ENCODE results near the gene TAB3. TPM values are rescaled to one million over a fixed set of nuclear protein-coding genes. Genes with fewer than 3 reads are reported as not detected.
A peak's percentile ranks its signal among the peaks of the same experiment; 100 is the strongest.

The TAB3 gene
- total RNA-seq, 4 donors from 2014 or later: 15.6 to 32.9 (median 30.3) TPM

DNA sequence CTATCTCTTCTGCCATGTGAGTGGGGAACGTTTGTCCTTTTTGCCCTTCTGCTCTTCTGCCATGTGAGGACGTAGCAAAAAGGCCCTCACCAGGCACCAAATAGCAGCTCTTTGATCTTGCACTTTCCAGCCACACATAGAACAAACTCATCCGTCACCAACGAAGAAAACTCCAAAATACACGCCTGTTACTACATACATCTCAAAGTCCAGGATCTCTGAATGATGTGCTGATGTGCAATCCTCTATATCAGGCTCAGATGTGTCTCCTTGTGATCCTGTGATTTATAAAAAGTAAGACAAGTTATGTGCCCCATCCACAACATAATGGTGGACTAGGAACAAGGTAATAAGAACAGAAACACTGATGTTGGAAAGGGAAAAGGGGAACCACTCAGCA, 9.8 kb upstream of the TAB3 start:
- WGBS, 2 donors: 64 to 65% methylated on average over 5 of the region's 5 CpGs
- DNase-seq (ENCODE audit: low spot score in 2 of 2): no peak
- Histone ChIP-seq H3K27ac (no peak overlapping the region), H3K4me1 (no peaks in the 10 kb centered on the region), H3K4me3 (no peak overlapping the region), H3K36me3 (no peaks in the 10 kb centered on the region), H3K9me3 (no peaks in the 10 kb centered on the region), H3K27me3 (no peaks in the 10 kb centered on the region)
- TF ChIP-seq POLR2A (IDR thresholded peaks at IDR 0.05) (no peak), EP300 (IDR thresholded peaks at IDR 0.05) (no peak)
- TF ChIP-seq, protein P1, sequence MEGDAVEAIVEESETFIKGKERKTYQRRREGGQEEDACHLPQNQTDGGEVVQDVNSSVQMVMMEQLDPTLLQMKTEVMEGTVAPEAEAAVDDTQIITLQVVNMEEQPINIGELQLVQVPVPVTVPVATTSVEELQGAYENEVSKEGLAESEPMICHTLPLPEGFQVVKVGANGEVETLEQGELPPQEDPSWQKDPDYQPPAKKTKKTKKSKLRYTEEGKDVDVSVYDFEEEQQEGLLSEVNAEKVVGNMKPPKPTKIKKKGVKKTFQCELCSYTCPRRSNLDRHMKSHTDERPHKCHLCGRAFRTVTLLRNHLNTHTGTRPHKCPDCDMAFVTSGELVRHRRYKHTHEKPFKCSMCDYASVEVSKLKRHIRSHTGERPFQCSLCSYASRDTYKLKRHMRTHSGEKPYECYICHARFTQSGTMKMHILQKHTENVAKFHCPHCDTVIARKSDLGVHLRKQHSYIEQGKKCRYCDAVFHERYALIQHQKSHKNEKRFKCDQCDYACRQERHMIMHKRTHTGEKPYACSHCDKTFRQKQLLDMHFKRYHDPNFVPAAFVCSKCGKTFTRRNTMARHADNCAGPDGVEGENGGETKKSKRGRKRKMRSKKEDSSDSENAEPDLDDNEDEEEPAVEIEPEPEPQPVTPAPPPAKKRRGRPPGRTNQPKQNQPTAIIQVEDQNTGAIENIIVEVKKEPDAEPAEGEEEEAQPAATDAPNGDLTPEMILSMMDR (IDR thresholded peaks at IDR 0.05): no peak

DNA sequence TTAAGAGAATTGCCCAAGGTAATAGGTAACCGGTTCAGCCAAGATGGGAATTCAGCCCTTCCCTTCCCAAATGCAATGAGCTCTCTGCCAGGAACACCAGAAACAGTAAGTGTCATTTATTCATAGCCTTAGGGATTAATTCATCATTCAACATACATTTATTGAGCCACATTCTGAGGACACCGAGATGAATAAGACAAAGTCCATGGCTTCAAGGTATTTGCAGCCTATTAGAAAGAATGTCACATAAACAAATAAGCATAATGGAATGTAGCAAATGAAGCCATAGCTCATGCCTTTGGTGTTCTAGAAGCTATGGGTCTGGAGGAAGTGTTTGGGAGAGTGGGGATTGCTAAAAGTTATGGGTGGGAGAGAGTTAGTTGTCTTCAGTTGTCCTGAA, 6.3 kb upstream of the TAB3 start:
- no peaks in the 10 kb centered on the region for H3K4me1 ChIP-seq
- H3K27ac ChIP-seq: no peak overlapping the region
- no peaks in the 10 kb centered on the region for H3K9me3 ChIP-seq
- WGBS, 2 donors: 57 to 74% methylated on average over 2 of the region's 2 CpGs
- DNase-seq (ENCODE audit: low spot score in 2 of 2): no peak
- H3K36me3 ChIP-seq: no peaks in the 10 kb centered on the region
- H3K4me3 ChIP-seq: no peak overlapping the region
- H3K27me3 ChIP-seq: no peaks in the 10 kb centered on the region
- TF ChIP-seq EP300 (IDR thresholded peaks at IDR 0.05): no peak
- TF ChIP-seq, protein P1 (IDR thresholded peaks at IDR 0.05): no peak
- TF ChIP-seq POLR2A (IDR thresholded peaks at IDR 0.05): no peak

GRCh38 chrX:30893206-30893605, 4.2 kb upstream of the TAB3 start:
- Histone ChIP-seq H3K4me3 (no peak overlapping the region), H3K9me3 (no peaks in the 10 kb centered on the region), H3K27ac (no peak overlapping the region), H3K36me3 (no peaks in the 10 kb centered on the region), H3K27me3 (no peaks in the 10 kb centered on the region), H3K4me1 (no peaks in the 10 kb centered on the region)
- 55% methylated on average over 4 of the region's 4 CpGs; no CpG with 5 or more reads in 1 of the 2 donors for WGBS, 2 donors
- TF ChIP-seq EP300 (IDR thresholded peaks at IDR 0.05): no peak
- TF ChIP-seq POLR2A (IDR thresholded peaks at IDR 0.05): no peak
- TF ChIP-seq, protein P1 (IDR thresholded peaks at IDR 0.05): no peak
- no peak for DNase-seq (ENCODE audit: low spot score in 2 of 2)

DNA sequence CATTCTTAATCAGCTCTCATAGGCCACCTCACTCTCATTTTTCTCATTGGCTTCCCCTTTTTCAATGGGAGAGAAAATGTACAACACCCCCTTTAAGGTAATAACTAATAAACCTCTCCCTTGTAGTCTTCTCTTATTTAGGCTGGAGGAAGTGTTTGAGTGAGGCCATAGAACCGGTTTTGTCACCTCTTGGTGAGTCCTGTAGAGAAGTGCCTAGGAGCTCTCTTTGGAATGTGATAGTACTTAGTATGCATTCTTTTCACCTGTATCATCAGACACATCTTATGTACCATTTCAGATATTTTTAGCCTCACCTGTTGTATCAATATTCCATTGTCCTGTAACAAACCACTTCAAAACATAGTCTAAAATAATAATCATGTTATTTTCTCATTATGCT, 3.5 kb upstream of the TAB3 start:
- TF ChIP-seq, protein P1 (IDR thresholded peaks at IDR 0.05): no peak
- no peak for TF ChIP-seq EP300 (IDR thresholded peaks at IDR 0.05)
- TF ChIP-seq POLR2A (IDR thresholded peaks at IDR 0.05): no peak
- 50 to 81% methylated on average over 1 of the region's 1 CpG for WGBS, 2 donors
- Histone ChIP-seq H3K9me3 (no peaks in the 10 kb centered on the region), H3K36me3 (no peaks in the 10 kb centered on the region), H3K27me3 (no peaks in the 10 kb centered on the region), H3K4me3 (no peak overlapping the region), H3K4me1 (peaks cover 0 to 5% (median 0%) of the 10 kb centered on the region in 4 donors), H3K27ac (no peak overlapping the region)
- no peak for DNase-seq (ENCODE audit: low spot score in 2 of 2)

- Histone ChIP-seq H3K9me3 (no peaks in the 10 kb centered on the region), H3K27me3 (no peaks in the 10 kb centered on the region), H3K27ac (peak overlapping the region; percentile 57 to 92 (median 80)), H3K4me1 (peaks cover 0 to 8% (median 0%) of the 10 kb centered on the region in 4 donors), H3K36me3 (no peaks in the 10 kb centered on the region), H3K4me3 (peak overlapping the region; percentile 67 to 90 (median 72))
- TF ChIP-seq, protein P1 (IDR thresholded peaks at IDR 0.05): no peak
- TF ChIP-seq POLR2A (IDR thresholded peaks at IDR 0.05): no peak
- TF ChIP-seq EP300 (IDR thresholded peaks at IDR 0.05): no peak
- 10 to 34% methylated on average over 2 to 44 of the region's 45 CpGs for WGBS, 2 donors
- DNase-seq (ENCODE audit: low spot score in 2 of 2): no peak
These were observed 418 bp downstream of the TAB3 start for GRCh38 chrX:30888526-30889146.
